AML-193 (cell line): ENCODE measurements around the gene CHN1.
A peak's percentile ranks its signal among the peaks of the same experiment; 100 is the strongest.

ENCODE experiments used
- DNase-seq, 2 experiments: peaks; one replicate each; lab custom pipeline; 2025; lab: John Stamatoyannopoulos, UW

CHN1 gene

DNA sequence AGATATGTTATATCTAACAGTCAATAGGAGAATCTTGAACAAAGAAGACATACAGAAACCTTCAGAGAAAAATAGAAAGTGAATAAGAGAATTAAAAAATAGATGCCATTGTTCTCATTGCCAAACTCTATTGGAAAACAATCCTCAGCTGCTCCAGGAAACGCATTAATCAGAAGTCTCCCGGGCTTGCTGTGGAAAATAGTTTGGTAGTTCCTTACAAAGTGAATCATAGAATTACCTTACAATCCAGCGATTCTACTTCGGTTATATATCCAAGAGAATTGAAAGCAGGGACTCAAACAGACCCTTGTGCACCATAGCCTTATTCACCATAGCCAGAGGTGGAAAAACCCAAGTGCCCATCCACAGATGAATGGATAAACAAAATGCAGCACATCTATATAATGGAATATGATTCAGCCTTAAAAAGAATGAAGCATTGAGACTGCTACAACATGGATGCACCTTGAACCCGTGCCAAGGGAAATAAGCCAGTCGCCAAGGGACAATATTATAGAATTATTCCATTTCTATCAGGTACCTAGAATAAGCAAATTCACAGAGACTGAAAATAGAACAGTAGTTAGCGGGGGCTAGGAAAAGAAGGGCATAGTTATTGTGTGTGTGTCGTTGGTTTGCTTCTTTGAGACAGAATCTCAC, 219.0 kb downstream of the CHN1 start:
- DNase-seq: no peak

DNA sequence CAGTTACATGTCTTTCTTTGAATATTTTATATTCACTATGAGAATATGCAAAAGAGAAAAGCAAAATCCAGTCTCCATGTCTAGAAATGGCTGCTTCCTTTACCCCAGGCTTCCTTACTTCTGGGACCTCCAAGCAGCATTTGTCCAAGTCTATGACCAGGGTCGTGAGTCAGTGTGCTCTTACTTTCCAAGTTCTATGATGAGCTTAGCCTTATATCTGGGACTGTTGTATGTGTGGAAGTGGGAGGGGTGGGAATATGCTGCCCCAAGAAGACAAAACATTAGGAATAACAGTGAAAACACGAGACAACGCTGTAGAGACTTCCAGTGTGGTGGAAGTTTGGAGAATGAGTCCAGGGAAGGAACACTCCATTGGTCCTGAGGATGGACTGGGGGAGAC, 219.7 kb downstream of the CHN1 start:
- DNase-seq: no peak

DNA sequence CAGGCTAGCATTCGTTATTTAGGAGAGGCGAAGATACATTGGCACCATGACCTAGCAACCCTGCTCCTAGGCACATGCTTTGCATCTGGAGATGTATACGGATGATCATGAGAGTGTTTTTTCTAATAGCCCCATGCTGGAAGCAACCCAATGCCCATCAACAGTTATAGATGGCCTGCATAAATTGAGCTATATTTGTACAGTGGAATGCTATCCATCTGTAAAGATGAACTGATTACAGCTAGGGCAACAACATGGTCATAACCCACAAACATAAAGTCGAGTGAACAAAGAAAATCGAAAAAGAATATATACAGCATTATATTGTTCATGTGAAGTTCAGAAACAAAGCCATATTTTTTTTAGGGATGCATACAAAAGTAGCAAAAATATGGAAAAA, 220.3 kb downstream of the CHN1 start:
- DNase-seq: no peak

DNA sequence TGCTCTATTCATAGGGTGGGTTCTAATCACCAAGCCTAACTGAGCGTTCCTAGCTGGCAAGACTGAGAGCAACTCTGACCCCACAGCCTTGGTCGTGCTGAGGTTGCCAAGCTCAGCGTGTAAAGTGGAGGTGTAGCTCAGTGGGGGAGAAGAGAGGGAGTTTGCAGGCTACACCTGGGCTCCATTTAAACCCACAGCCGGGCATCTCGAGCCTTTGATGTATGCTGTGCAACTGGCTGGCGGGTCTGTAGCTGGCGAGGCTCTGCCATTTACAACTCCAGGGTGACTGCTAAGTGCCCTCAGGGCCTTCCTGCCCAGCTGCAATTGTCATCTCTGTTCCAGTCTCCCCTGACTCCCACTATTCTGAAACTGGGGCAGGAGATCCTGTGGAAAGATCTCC, 220.9 kb downstream of the CHN1 start:
- DNase-seq: no peak

DNA sequence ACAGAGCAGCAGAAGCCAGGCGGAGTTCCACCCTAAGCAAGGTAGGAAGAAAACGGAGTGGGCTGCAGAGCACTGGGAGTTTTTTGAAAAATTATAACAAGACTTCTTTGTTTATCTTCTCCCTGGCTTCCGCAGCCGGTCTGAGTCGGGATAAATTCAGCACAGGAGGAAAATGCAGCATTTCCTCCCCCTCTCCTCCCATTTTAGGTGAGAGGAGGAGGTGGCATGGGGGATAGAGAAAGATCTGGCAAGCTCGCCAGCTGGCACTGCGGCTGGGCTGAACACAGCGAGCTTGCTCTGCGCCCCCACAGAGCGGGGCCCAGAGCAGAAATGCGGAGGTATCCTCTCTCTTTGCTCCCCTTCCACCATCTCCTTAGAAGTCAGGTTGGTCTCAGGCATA, 223.2 kb downstream of the CHN1 start:
- DNase-seq: no peak

DNA sequence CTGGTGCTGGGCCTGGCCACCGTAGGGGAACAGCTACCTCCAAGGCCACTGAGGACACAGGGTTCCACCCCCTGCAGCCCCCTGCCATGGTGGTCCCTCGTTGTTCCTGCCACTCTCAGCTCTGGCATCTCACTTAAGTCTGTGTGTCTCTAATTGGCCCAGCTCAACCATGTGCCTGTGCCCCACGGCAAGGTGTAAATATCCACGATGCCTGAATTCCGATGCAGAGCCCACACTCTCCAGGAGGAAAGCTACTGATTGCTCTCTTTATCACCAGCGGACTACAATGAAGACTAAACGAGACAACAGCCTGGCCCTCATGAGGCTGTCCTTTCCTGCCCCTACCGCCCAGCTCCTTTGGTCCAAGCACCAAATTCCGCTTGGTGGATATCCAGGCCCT, 223.9 kb downstream of the CHN1 start:
- DNase-seq: no peak

DNA sequence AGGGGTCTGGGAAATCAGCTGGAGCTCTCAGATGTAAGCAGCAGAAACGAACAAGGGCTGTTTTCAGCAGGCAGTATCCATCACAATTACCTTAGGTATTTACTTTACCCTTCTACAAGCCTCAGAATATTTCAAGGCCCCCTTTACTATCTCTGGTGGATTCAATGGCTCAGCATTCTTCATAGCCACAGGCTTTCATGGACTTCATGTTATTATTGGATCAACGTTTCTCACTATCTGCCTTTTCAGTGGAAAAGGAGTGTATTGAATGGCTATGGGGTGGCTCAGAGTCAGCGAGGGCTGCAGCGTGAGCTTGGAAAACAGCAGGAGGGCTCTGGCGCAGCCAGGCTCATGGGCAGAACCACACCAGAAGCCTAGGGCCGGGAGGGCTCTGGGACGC, 224.3 kb downstream of the CHN1 start:
- DNase-seq: no peak

DNA sequence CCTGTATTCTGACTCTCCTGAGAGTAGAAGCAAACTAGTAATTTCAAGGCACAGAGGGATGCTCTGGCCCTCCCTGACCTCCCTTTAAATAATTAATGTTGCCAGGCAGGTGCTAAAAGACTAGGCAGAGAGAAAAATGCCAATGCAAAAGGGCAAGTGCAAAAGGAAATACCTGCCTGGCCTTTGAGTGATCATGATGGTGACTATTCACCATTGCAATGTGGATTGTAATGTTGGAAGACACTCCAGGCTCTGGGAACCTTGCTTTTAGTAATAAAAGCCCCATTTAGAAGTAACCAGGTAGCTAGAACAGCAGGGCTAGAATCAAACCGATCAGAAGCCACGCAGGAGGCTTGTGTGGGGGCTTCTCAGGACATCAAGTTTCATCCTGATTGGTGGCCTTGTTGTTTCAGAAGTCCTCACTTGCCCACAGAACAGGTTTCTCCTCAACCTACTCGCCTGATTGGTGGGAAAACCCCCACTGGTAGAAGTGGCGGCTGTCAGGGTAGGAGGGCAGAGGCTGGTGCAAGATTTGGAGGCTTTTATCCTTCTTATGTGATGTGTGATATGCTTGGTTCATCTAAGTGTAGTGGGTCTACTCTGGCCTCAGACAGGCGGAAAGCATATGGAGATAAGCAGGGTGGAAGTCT, 224.9 kb downstream of the CHN1 start:
- no peak for DNase-seq

DNA sequence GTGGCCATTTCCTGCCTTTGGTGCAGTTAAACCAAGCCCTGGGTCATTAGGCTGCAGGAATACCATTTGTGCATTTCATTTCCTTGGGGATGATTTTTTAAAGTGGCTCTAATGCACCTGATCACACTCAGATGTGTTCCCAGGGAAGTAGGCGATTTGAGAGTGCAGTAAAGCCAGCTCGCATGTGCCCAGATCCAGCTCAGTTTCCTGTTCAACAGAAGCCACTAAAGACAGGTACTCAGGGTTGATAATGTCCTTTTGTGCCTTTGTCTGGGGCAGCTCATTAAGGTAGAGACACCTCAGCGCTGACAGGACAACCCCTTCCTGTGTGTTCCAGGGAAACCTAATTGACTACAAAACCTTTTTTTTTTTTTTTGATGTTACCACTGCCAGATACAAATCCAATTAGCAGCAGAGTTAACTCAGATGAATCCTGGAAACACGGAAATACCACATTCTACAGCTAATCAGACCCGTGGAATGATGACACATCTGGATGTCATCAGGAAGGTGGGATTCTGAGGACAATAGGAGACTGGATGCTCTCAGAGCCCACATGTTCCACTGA, 225.7 kb downstream of the CHN1 start:
- no peak for DNase-seq

DNA sequence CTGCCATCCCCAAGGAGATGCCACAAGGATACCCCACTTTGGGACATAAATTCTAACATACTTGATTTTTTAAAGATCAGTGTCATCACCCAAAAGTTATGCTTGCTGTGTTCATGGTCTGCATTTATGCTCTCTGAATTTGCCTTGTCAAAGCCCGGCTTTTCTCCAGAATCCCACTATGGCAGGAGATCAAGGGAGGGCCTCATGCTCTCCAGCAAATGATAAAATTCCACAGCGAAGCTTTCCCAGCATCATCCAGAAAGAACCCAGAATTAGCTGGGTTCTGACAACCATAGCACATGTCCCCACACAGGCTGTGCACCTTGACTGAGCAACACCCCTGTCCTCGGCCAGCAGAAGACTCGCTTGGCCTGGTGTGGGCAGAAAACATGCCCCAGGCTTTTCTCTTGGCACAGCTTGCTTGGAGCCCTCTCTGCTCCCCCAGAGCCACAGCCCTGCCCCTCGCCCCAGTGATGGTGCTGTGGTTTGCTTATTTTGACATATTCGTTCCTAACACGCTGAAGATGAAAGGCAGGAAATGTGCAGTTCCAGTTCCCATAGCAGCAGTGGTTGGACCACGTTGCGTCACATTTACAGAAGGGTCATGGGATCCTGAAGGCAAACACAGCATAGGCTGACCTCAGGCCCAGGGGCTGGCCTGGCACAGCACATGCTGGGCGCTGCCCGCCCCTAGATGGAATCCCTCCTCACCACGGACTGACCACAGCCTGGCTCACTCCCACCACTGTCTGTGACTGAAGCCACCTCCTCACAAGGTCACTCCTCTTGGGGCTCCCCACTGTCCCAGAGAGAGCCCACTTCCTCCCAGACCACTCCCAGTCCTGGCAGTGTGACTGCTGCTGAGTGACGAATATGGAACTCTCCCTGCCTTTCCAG, 226.8 kb downstream of the CHN1 start:
- DNase-seq: peak; percentile 83 to 90

DNA sequence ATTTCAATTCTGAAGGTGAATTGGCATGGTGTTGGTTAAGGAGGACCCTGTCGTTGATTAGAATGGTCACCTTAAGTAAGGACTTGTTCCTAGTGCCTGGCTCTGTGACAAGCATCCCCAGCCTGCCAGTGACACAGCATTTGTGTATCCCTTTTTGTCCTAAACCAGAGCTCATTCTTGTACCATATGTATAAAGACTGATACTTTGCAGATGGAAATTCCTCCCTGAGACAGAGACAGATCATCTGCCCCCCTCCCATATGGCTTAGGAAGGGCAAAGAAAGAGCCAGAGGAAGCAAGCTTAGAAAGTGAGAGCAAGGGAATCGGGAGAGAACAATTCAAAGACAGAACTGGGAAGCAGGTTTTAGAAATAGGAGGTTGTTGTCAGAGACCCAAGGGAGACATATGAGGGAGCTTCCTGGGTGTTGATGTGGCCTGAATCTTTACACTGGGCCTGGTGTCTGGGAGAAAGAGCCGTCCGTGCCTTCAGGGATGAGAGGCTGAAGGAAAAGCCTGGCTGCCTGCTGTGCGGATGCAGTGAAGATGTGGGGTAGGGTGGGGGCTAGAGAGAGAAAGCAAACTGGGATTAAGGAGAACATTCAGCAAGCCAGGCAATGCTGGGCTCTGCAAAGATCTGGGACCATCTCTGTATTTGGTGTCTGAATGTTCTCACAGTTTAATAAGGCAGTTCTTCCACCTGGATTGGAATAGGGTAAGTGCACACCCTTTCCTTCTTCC, 227.7 kb downstream of the CHN1 start:
- DNase-seq: no peak

DNA sequence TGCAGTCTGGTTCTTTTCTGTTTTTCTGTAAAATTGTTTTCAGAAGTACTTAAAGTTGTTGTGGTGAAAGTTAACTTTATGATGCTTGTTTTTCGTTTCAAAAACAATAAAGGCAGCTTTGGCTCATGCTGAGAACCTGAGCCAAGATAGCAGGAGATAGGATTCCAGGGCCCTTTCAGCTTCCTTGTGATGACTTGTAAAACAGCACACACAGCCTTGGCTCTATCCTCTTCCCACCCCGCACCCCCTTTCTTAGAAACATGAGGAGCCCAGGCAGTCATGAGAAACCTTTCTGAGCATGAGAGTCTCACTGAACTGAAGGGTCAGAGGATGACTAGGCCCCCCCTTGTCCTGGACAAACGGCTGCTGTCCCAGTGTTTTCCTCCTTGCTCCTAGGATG, 228.5 kb downstream of the CHN1 start:
- DNase-seq: no peak

DNA sequence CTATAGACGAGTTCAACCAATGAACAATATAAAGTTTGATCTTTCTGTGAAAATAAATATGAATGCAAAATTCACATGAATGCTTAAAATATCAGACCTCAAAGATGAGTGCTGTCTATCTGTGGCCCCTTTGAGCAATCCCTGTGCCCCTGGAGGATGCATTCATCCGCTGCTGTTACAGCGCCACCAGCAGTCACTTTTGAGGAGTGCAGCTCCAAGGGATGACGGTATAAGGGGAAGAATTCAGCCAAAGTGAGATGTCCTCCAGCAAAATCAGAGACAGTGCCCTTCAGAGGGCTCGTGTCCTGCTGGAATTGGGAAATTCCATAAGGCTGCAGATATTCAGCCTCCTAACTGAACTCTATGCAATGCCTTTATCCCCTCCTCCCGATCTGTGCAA, 229.0 kb downstream of the CHN1 start:
- DNase-seq: no peak

DNA sequence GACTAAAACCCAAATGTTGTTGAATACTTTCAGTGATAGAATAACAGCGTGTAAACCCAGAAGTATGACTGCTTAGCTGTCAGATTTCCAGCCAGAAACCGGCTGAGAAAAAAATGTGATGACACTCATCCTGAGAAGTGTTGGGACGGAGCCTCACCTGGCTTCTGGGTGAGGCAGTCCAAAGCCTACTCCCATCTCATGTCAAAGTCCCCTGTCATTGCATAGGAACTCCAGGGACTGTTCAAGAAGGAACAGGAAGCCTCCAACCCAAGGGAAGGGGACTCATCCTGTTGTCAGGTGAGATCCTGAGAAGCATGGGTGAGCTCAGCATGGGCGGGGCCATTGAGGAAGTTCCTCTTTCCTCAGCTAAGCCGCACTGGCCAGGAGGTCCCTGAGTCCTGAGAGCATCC, 229.6 kb downstream of the CHN1 start:
- DNase-seq: peak in 1 of 2 experiments; percentile 4

DNA sequence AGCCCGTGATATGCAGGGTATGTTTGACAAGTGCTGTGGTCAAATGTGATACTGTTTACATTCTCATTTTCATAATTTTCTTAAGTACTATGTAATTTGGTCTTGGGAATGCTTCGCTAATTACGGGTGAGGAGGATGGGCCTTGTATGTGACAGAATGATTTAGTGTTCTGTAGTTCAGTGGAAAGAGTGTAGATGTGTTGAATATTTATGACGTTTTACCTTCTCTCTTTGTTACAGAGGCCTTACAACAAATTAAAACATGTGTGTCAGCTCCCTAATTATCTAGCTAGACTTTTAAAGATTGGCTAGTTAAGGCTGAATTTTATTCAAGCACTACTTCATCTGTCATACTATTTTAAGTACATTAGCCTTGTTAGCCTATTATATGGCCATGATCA, 230.3 kb downstream of the CHN1 start:
- DNase-seq: no peak

DNA sequence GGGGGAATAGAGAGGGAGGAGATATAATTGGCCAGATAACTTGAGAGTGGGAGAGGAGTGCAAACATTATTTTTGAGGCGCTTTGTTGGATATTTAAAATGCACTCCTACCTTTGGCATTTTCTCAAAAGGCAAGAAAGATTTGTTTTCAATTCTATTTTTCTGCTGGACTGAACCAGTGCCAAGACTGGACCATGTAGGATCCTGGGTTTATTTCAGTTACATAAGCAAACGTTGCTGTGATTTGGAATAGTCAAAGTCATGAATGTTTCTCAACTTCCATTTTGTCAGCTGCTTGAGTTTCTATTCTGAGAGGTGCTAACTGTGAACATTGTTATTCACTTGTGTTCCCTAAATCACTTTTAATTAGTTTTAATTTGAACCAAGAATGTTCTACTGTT, 232.0 kb downstream of the CHN1 start:
- no peak for DNase-seq

DNA sequence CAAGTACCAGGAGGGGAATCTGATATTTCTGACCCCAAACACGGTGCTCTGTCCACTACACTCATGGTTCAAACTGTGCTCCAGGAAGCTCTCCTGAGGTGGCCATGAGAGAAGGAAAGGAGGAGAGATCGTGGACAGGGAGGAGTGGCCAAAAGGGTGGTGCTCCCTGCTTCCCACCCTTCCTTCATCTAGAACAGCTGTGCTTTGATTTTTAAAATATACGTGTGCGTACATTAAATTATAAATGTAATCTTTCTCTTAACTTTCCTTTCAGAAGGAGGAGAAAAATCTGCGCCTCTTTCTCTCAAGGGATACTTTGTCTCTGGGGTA, 232.7 kb downstream of the CHN1 start:
- no peak for DNase-seq

DNA sequence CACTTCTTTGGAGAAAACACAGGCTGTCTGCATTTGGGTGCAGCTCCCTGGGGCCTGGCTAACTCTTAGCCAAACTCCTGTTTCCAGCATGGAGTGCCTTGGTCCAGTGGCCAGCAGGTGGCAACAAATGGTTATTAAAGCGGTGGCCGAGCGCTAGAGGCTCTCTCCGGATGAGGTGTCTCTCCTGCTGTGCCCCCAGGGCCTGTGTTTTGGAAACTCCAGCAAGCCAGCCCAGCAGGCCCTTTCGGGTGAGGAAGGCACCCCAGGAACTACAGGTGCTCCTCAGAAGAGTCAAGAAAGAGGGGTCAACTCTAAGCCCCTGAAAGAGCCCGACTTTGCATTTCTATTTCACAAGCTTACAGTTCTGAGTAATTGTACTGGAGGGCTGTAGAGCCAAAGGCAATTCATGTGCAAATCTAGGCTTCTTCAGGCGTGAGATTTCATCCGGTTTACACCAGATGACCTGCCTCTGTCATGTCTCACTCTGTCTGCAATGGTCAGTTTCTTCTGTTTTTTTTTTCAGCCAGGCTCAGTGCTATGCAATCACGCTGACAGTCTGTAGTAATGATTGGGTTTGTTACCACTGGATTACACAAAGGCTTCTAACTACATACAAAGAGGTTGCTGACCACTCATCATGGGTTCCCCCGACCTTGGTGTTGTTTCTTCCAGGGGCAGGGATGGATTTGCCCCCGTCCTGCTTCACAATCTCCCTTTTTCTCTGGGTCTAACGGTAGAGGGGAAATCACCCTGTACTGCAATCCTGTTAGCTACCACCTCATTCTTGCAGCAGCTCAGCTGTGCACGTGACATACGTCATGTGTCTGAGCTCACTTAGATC, 233.3 kb downstream of the CHN1 start:
- peak; percentile 30 to 40 for DNase-seq

DNA sequence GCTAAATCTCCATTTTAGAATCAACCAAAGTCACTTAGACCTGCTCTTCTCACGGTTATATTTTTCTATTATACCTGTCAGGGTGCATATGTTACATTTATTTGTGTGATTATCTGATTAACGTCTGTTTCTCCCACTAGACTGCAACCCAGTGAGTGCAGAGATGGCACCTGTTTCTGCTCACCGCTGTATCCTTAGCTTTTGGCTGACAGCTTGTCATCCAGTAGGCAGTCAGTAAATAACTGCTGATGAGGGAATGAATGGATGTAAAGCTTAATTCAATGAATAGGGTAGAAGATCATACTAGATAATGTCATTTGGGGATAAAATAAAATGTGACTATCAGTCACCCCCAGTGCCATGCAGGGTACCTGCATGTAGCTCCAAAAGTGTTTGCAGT, 234.0 kb downstream of the CHN1 start:
- no peak for DNase-seq

DNA sequence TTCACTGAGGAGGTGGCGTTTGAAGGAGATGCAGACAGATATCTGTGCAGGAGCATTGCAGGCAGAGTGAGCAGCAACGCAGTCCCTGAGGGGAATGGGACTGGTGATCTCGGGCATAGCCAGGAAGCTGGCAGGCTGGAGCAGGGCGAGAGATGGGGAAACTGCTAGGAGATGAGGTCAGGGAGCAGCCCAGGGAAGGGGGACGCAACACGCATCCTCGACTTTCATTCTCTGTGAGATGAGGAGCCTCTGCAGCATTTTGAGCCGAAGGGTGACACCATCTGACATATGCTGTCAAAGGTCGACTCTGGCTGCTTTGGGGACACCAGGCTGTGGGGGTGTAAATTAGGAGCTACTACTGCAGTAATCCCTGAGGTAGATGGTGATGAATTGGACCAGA, 236.6 kb downstream of the CHN1 start:
- DNase-seq: no peak

DNA sequence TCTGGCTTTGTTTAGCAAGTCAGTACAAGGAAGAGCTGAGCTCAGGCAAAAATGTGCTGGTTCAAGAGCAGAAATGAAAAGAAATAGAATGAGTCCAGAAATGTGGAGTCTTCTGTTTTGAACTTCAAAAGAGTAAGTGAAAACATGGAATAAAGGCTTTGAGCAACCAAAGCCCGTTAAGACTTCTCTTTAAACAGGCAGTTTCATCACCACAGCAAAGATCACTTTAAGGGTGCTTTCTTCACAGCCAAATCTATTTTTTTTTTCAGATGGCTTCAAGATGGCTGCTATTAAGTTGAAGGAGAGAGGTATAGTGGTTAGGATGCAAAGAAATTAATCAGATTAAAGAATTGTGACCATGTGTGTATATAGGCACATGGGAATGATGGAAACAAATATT, 238.9 kb downstream of the CHN1 start:
- no peak for DNase-seq
